Stomach (tissue), 4 donors: ENCODE data around the gene HHIPL1.

ENCODE experiments used
- EP300 ChIP-seq: sonication (generic); formaldehyde crosslinking; IDR thresholded peaks from one replicate; pipeline ENCODE4 v1.6.1; 2017; ENCODE audit warnings: antibody characterized with exemption
- POLR2A ChIP-seq, 4 donors: fragments of 450-650 bp; IDR thresholded peaks; one replicate each; pipeline ENCODE4 v1.6.1; 2016; ENCODE audit warnings: antibody characterized with exemption in 4 of 4, control low read depth in 2 of 4, mild to moderate bottlenecking in 1 of 4, moderate library complexity in 1 of 4
- POLR2AphosphoS5 ChIP-seq, 3 donors: sonication (generic); formaldehyde crosslinking; IDR thresholded peaks; one replicate each; pipeline ENCODE4 v1.6.1; 2016; ENCODE audit warnings: antibody characterized with exemption in 3 of 3
- TF ChIP-seq, protein P1 (sequence below), 7 experiments: fragments of 450-650 bp in 4 of 7; fragments of 200-600 bp in 3 of 7; sonication (generic) in 3 of 7; IDR thresholded peaks; one replicate each; pipeline ENCODE4 v1.5.1; 2016 to 2019; ENCODE audit warnings: antibody characterized with exemption in 7 of 7, control low read depth in 2 of 7, mild to moderate bottlenecking in 1 of 7

GRCh38 chr14:99676657-99677056 lies 31.7 kb downstream of the HHIPL1 start:
- TF ChIP-seq, protein P1, sequence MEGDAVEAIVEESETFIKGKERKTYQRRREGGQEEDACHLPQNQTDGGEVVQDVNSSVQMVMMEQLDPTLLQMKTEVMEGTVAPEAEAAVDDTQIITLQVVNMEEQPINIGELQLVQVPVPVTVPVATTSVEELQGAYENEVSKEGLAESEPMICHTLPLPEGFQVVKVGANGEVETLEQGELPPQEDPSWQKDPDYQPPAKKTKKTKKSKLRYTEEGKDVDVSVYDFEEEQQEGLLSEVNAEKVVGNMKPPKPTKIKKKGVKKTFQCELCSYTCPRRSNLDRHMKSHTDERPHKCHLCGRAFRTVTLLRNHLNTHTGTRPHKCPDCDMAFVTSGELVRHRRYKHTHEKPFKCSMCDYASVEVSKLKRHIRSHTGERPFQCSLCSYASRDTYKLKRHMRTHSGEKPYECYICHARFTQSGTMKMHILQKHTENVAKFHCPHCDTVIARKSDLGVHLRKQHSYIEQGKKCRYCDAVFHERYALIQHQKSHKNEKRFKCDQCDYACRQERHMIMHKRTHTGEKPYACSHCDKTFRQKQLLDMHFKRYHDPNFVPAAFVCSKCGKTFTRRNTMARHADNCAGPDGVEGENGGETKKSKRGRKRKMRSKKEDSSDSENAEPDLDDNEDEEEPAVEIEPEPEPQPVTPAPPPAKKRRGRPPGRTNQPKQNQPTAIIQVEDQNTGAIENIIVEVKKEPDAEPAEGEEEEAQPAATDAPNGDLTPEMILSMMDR (IDR thresholded peaks at IDR 0.05) = no peak
- no peak for TF ChIP-seq POLR2A (IDR thresholded peaks at IDR 0.05)
- no peak for TF ChIP-seq EP300
- no peak for TF ChIP-seq POLR2AphosphoS5 (IDR thresholded peaks at IDR 0.05)
